Neural cell (in vitro differentiated cells): ENCODE measurements around the gene CFL1. TPM values are rescaled to one million over a fixed set of nuclear protein-coding genes. Genes with fewer than 3 reads are reported as not detected.

Experiments used
- H2AFZ ChIP-seq: fragments of 200-600, 300-800 bp; sonication (generic), shearing (Covaris generic); 2 replicates; pipeline ENCODE4 v1.6.0; 2014; ENCODE audit warnings: low read depth, mild to moderate bottlenecking, antibody characterized with exemption, low read length, moderate library complexity
- H3F3A ChIP-seq: fragments of 200-600 bp; shearing (Covaris generic); 2 replicates; pipeline ENCODE4 v1.6.1; 2016; ENCODE audit warnings: mild to moderate bottlenecking, moderate library complexity, mixed read lengths, antibody characterized with exemption, low read length; ENCODE audit not compliant: insufficient read depth, poor library complexity, severe bottlenecking
- H3K27ac ChIP-seq: fragments of 200-600, 300-800 bp; sonication (generic), shearing (Covaris generic); 2 replicates; pipeline ENCODE4 v1.5.1; 2014; ENCODE audit warnings: mild to moderate bottlenecking, low read length, moderate library complexity
- H3K27me3 ChIP-seq: fragments of 300-800, 200-600 bp; sonication (generic), shearing (Covaris generic); 2 replicates; pipeline ENCODE4 v1.6.0; 2014; ENCODE audit warnings: mild to moderate bottlenecking, low read depth, low read length, moderate library complexity; ENCODE audit not compliant: insufficient read depth
- H3K36me3 ChIP-seq: fragments of 300-800, 200-600 bp; sonication (generic), shearing (Covaris generic); 2 replicates; pipeline ENCODE4 v1.5.1; 2014; ENCODE audit warnings: mild to moderate bottlenecking, antibody characterized with exemption, low read length, moderate library complexity; ENCODE audit not compliant: insufficient read depth
- H3K4me2 ChIP-seq: fragments of 300-800, 200-600 bp; sonication (generic), shearing (Covaris generic); 2 replicates; pipeline ENCODE4 v1.6.0; 2014; ENCODE audit warnings: mild to moderate bottlenecking, low read length
- H3K4me3 ChIP-seq: fragments of 300-800, 200-600 bp; sonication (generic), shearing (Covaris generic); 2 replicates; pipeline ENCODE4 v1.5.1; 2014; ENCODE audit warnings: mild to moderate bottlenecking, low read length, moderate library complexity
- H3K79me2 ChIP-seq: fragments of 200-600 bp; shearing (Covaris generic); replicated peaks from 2 replicates; pipeline ENCODE4 v1.6.0; 2014; ENCODE audit warnings: mild to moderate bottlenecking, low read length, moderate library complexity; ENCODE audit not compliant: insufficient read depth
- H3K9ac ChIP-seq: fragments of 300-800, 200-600 bp; sonication (generic), shearing (Covaris generic); 2 replicates; pipeline ENCODE4 v1.6.1; 2016; ENCODE audit warnings: mild to moderate bottlenecking, low read length, mixed read lengths
- H3K9me2 ChIP-seq: fragments of 200-600 bp; shearing (Covaris generic); 2 replicates; pipeline ENCODE4 v1.6.1; 2016; ENCODE audit warnings: mild to moderate bottlenecking, low read length, mixed read lengths; ENCODE audit not compliant: insufficient read depth
- H3K9me3 ChIP-seq: fragments of 200-600, 300-800 bp; sonication (generic), shearing (Covaris generic); 2 replicates; pipeline ENCODE4 v1.6.1; 2016; ENCODE audit warnings: mild to moderate bottlenecking, mixed run types, low read length, moderate library complexity, mixed read lengths
- H4K20me1 ChIP-seq: fragments of 200-600 bp; shearing (Covaris generic); 2 replicates; pipeline ENCODE4 v1.6.1; 2016; ENCODE audit warnings: mild to moderate bottlenecking, mixed run types; ENCODE audit not compliant: insufficient read depth
- CTCF ChIP-seq: fragments of 450-650 bp; IDR thresholded peaks from 2 replicates; pipeline ENCODE4 v1.5.1; 2014; ENCODE audit warnings: antibody characterized with exemption, mild to moderate bottlenecking, moderate library complexity; ENCODE audit not compliant: poor library complexity, severe bottlenecking
- EP300 ChIP-seq: fragments of 450-650 bp; conservative IDR thresholded peaks from 2 replicates; pipeline ENCODE4 v1.6.1; 2014; ENCODE audit warnings: antibody characterized with exemption, mild to moderate bottlenecking, moderate library complexity; ENCODE audit not compliant: poor library complexity, severe bottlenecking
- EZH2 ChIP-seq: fragments of 200-600, 300-800 bp; shearing (Covaris generic), sonication (generic); IDR thresholded peaks from 2 replicates; pipeline ENCODE4 v1.6.1; 2014; ENCODE audit warnings: antibody characterized with exemption, low read length, borderline replicate concordance, mild to moderate bottlenecking; ENCODE audit not compliant: insufficient read depth, poor library complexity, severe bottlenecking
- MXI1 ChIP-seq: fragments of 450-650 bp; conservative IDR thresholded peaks from 2 replicates; pipeline ENCODE4 v1.6.1; 2014; ENCODE audit warnings: antibody characterized with exemption, mild to moderate bottlenecking; ENCODE audit not compliant: poor library complexity, severe bottlenecking
- POLR2AphosphoS5 ChIP-seq: IDR thresholded peaks from 2 replicates; pipeline ENCODE4 v1.6.1; 2012
- RAD21 ChIP-seq: fragments of 450-650 bp; conservative IDR thresholded peaks from 2 replicates; pipeline ENCODE4 v1.6.1; 2014; ENCODE audit warnings: antibody characterized with exemption, mild to moderate bottlenecking, moderate library complexity
- REST ChIP-seq: IDR thresholded peaks from 2 replicates; pipeline ENCODE4 v1.6.1; 2012; ENCODE audit warnings: borderline replicate concordance
- SMC3 ChIP-seq: fragments of 450-650 bp; conservative IDR thresholded peaks from 2 replicates; pipeline ENCODE4 v1.6.1; 2014; ENCODE audit warnings: antibody characterized with exemption, mild to moderate bottlenecking, moderate library complexity; ENCODE audit not compliant: poor library complexity
- TAF1 ChIP-seq: IDR thresholded peaks from 2 replicates; pipeline ENCODE4 v1.6.1; 2012; ENCODE audit warnings: low read depth
- polyA plus RNA-seq: library from polyadenylated mRNA; depleted of rRNA; stranded (reverse); fragments of >200 nt; gene quantifications from 2 replicates; pipeline ENCODE4 v1.2.3, GENCODE V29; 2014

CFL1 gene
- polyA plus RNA-seq, 1 donor from 2014 or later, result 1,633 TPM

GRCh38 chr11:65886826-65887722 is 29.1 kb upstream of the CFL1 start:
- Histone ChIP-seq H3K27ac (peak overlapping the region; percentile 92), H3K9me3 (no peaks in the 10 kb centered on the region), H3K9ac (peak overlapping the region; percentile 97), H3K27me3 (no peaks in the 10 kb centered on the region), H3K4me2 (peak overlapping the region; percentile 94), H3K79me2 (peaks cover 17% of the 10 kb centered on the region), H2AFZ (no peak overlapping the region), H3K4me3 (peak overlapping the region; percentile 96), H3K36me3 (no peaks in the 10 kb centered on the region), H3F3A (peaks cover 4% of the 10 kb centered on the region), H4K20me1 (no peaks in the 10 kb centered on the region), H3K9me2 (no peaks in the 10 kb centered on the region)
- no peak for TF ChIP-seq EZH2
- no peak for TF ChIP-seq POLR2AphosphoS5
- no peak for TF ChIP-seq REST
- no peak for TF ChIP-seq SMC3
- no peak for TF ChIP-seq MXI1
- TF ChIP-seq TAF1, result no peak
- TF ChIP-seq CTCF, result no peak
- TF ChIP-seq EP300, result no peak

- H2AFZ ChIP-seq, result no peak overlapping the region
- H3K36me3 ChIP-seq, result no peaks in the 10 kb centered on the region
- H3K79me2 ChIP-seq, result peaks cover 17% of the 10 kb centered on the region
- no peaks in the 10 kb centered on the region for H3K27me3 ChIP-seq
- no peaks in the 10 kb centered on the region for H4K20me1 ChIP-seq
- H3K9ac ChIP-seq, result peak overlapping the region; percentile 26
- H3K9me2 ChIP-seq, result no peaks in the 10 kb centered on the region
- H3K27ac ChIP-seq, result no peak overlapping the region
- no peak overlapping the region for H3K4me2 ChIP-seq
- no peak for TF ChIP-seq EZH2
- no peak for TF ChIP-seq REST
- TF ChIP-seq EP300, result no peak
- TF ChIP-seq MXI1, result no peak
- no peak for TF ChIP-seq POLR2AphosphoS5
- no peak for TF ChIP-seq RAD21
- TF ChIP-seq TAF1, result no peak
- TF ChIP-seq CTCF, result no peak
- TF ChIP-seq SMC3, result no peak
- peak overlapping the region; percentile 96 for H3K4me3 ChIP-seq
- no peaks in the 10 kb centered on the region for H3K9me3 ChIP-seq
- H3F3A ChIP-seq, result peaks cover 4% of the 10 kb centered on the region
These were observed 28.0 kb upstream of the CFL1 start for GRCh38 chr11:65885808-65886536.
